Smooth muscle cell (in vitro differentiated cells): ENCODE data around the gene MBOAT1. TPM values are rescaled to one million over a fixed set of nuclear protein-coding genes. Genes with fewer than 3 reads are reported as not detected.

Experiments
- DNase-seq: peaks from one replicate; lab custom pipeline; 2025; ENCODE audit not compliant: unreplicated experiment; lab: John Stamatoyannopoulos, UW
- H2AFZ ChIP-seq: fragments of 200-600 bp; sonication (generic); 2 replicates; pipeline ENCODE4 v1.6.0; 2016; ENCODE audit warnings: antibody characterized with exemption, low read depth, mild to moderate bottlenecking
- H3F3A ChIP-seq: fragments of 200-600 bp; sonication (generic); 2 replicates; pipeline ENCODE4 v1.6.0; 2017; ENCODE audit warnings: antibody characterized with exemption, low read depth
- H3K27ac ChIP-seq: fragments of 200-600 bp; sonication (generic); 2 replicates; pipeline ENCODE4 v1.5.1; 2016; ENCODE audit warnings: low read depth, mild to moderate bottlenecking
- H3K27me3 ChIP-seq: fragments of 200-600 bp; sonication (generic); 2 replicates; pipeline ENCODE4 v1.6.1; 2016; ENCODE audit warnings: low read depth, mild to moderate bottlenecking
- H3K36me3 ChIP-seq: fragments of 200-600 bp; sonication (generic); 2 replicates; pipeline ENCODE4 v1.5.1; 2016; ENCODE audit warnings: low read depth
- H3K4me1 ChIP-seq: fragments of 200-600 bp; sonication (generic); 2 replicates; pipeline ENCODE4 v1.5.1; 2016; ENCODE audit warnings: low read depth
- H3K4me2 ChIP-seq: fragments of 200-600 bp; sonication (generic); 2 replicates; pipeline ENCODE4 v1.6.0; 2016; ENCODE audit warnings: mild to moderate bottlenecking
- H3K4me3 ChIP-seq: fragments of 200-600 bp; sonication (generic); 2 replicates; pipeline ENCODE4 v1.5.1; 2016; ENCODE audit warnings: mild to moderate bottlenecking
- H3K79me2 ChIP-seq: fragments of 200-600 bp; sonication (generic); 2 replicates; pipeline ENCODE4 v1.6.0; 2016; ENCODE audit warnings: low read depth, mild to moderate bottlenecking
- H3K9ac ChIP-seq: fragments of 200-600 bp; sonication (generic); 2 replicates; pipeline ENCODE4 v1.6.0; 2016; ENCODE audit warnings: low read depth
- H3K9me3 ChIP-seq: fragments of 200-600 bp; sonication (generic); replicated peaks from 2 replicates; pipeline ENCODE4 v1.5.1; 2016; ENCODE audit warnings: low read depth
- H4K20me1 ChIP-seq: fragments of 200-600 bp; sonication (generic); 2 replicates; pipeline ENCODE4 v1.6.0; 2016; ENCODE audit warnings: low read depth
- WGBS: methylation state at CpG from one replicate; pipeline ENCODE4 v1.1.7; 2016; ENCODE audit warnings: low lambda C conversion rate; 5-methylcytosine and 5-hydroxymethylcytosine counted together
- polyA plus RNA-seq: library from polyadenylated mRNA; unstranded; fragments of >200 nt; fragmentation: Nextera tagmentation; extraction: Ambion mirVana; gene quantifications from 2 replicates; pipeline ENCODE4 v1.2.1, GENCODE V29; 2016
- total RNA-seq: library from RNA; depleted of rRNA; stranded (reverse); fragments of >200 nt; gene quantifications from 2 replicates; pipeline ENCODE4 v1.2.3, GENCODE V29; 2014
- TF ChIP-seq, protein P1 (sequence below): fragments of 200-600 bp; sonication (generic); IDR thresholded peaks from 2 replicates; pipeline ENCODE4 v1.5.1; 2017; ENCODE audit warnings: borderline replicate concordance, mild to moderate bottlenecking, antibody characterized with exemption; ENCODE audit not compliant: insufficient read depth, poor library complexity, severe bottlenecking

MBOAT1 gene
- total and polyA plus RNA-seq, 2 experiments from 2014 or later: 0.73 to 2.5 TPM

DNA sequence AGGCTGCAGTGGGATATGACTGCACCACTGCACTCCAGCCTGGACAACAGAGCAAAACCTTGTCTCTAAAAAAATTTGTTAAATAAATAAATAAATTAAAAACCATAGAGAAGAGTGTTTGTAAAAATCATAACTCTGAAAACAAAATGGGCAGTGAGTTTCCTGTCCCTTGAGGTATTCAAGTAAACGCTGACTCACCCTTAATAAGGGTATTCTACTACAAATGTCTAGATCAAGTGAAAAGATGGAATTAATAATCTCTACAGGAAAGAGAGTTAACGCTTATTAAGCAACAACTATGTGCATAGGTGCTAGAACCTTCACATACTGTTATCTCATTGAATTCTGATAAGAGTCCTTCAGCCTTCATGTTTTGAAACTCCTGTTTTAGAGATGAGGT, 19.9 kb upstream of the MBOAT1 start:
- Histone ChIP-seq H3K4me1 (no peaks in the 10 kb centered on the region), H3K4me3 (no peak overlapping the region), H4K20me1 (no peaks in the 10 kb centered on the region), H3K79me2 (no peaks in the 10 kb centered on the region), H3K36me3 (no peaks in the 10 kb centered on the region), H3K9ac (no peak overlapping the region), H3K27ac (no peak overlapping the region), H3K4me2 (no peak overlapping the region), H2AFZ (no peak overlapping the region), H3F3A (no peaks in the 10 kb centered on the region), H3K9me3 (no peaks in the 10 kb centered on the region), H3K27me3 (no peaks in the 10 kb centered on the region)
- TF ChIP-seq, protein P1, sequence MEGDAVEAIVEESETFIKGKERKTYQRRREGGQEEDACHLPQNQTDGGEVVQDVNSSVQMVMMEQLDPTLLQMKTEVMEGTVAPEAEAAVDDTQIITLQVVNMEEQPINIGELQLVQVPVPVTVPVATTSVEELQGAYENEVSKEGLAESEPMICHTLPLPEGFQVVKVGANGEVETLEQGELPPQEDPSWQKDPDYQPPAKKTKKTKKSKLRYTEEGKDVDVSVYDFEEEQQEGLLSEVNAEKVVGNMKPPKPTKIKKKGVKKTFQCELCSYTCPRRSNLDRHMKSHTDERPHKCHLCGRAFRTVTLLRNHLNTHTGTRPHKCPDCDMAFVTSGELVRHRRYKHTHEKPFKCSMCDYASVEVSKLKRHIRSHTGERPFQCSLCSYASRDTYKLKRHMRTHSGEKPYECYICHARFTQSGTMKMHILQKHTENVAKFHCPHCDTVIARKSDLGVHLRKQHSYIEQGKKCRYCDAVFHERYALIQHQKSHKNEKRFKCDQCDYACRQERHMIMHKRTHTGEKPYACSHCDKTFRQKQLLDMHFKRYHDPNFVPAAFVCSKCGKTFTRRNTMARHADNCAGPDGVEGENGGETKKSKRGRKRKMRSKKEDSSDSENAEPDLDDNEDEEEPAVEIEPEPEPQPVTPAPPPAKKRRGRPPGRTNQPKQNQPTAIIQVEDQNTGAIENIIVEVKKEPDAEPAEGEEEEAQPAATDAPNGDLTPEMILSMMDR: no peak
- WGBS: 100% methylated on average over 2 of the region's 2 CpGs
- DNase-seq: no peak

DNA sequence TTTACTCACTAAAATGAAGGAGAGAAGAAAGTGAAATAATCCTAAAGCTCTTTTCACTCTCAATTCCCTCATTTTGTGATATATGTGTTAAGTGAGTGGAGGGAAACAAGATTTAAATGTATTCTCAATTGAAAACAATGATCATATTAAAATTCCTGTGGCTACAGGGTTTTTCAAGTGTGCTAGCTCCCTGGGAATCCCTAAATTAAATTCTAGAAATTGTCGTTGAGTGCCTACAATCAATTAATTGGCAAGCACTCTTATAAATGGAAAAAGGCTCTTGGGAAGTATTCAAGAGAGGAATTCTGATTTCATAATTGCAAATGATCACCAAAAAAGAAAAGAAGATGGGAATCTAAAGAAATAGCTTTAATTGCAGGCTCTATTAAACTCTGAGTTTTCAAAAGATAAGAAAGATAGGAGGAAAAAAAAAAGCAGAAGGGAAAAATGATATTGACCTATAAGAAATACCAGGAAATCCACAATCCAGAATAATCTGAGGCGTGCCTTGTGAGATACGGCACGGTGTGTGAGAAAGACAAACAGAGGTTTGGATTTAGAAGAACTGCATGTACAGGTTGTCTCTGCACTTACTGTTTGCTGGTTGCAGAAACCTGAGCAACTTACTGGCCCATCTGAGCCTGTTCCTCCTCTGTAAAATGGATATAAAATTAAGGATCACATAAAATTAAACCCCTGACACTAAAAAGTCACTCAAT, 18.3 kb upstream of the MBOAT1 start:
- no peak for DNase-seq
- no peaks in the 10 kb centered on the region for H3K27me3 ChIP-seq
- no peaks in the 10 kb centered on the region for H4K20me1 ChIP-seq
- WGBS: 96% methylated on average over 4 of the region's 4 CpGs
- H3K79me2 ChIP-seq: no peaks in the 10 kb centered on the region
- H2AFZ ChIP-seq: no peak overlapping the region
- H3K4me2 ChIP-seq: no peak overlapping the region
- H3K36me3 ChIP-seq: no peaks in the 10 kb centered on the region
- no peak overlapping the region for H3K27ac ChIP-seq
- H3K4me1 ChIP-seq: no peaks in the 10 kb centered on the region
- TF ChIP-seq, protein P1: no peak
- no peak overlapping the region for H3K4me3 ChIP-seq
- H3K9me3 ChIP-seq: no peaks in the 10 kb centered on the region
- no peak overlapping the region for H3K9ac ChIP-seq
- no peaks in the 10 kb centered on the region for H3F3A ChIP-seq

DNA sequence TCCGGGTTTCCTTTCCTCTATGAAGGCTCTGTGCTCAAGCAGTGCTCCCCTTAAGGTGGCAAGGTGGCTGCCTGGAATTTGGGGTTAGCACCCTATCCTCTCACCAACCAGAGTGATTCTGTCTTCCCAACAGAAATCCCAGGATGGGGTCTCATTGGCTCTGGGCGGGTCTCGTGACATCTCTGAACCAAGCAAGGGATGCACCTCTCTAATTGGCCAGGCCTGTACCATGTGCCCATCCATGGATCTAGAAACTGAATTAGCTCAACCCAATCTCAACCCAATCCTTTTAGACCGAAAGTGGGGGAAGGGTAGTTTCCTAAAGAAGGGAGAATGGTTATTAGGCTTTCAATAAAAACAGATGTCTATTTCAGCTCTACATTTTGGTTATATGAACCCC, 17.6 kb upstream of the MBOAT1 start:
- Histone ChIP-seq H3K4me1 (no peaks in the 10 kb centered on the region), H3K36me3 (no peaks in the 10 kb centered on the region), H3K4me3 (no peak overlapping the region), H3K9me3 (no peaks in the 10 kb centered on the region), H3K27me3 (no peaks in the 10 kb centered on the region), H3K79me2 (no peaks in the 10 kb centered on the region), H2AFZ (no peak overlapping the region), H3K27ac (no peak overlapping the region), H3F3A (no peaks in the 10 kb centered on the region), H3K4me2 (no peak overlapping the region), H3K9ac (no peak overlapping the region), H4K20me1 (no peaks in the 10 kb centered on the region)
- WGBS: 92% methylated on average over 4 of the region's 4 CpGs
- TF ChIP-seq, protein P1: no peak
- DNase-seq: no peak

DNA sequence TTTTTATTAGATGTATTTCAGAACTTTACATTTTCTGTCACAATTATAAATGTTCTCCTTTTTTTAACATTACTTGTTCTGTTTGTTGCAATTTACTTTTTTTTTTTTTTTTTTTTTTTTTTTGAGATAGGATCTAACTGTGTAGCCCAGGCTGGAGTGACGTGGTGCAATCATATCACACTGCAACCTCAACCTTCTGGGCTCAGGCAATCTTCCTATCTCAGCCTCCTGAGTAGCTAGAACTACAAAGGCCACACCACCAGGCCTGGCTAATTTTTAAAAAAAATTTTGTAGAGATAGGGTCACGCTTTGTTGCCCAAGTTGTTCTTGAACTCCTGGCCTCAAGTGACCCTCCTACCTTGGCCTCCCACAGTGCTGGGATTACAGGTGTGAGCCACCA, 15.1 kb upstream of the MBOAT1 start:
- no peaks in the 10 kb centered on the region for H4K20me1 ChIP-seq
- no peak overlapping the region for H2AFZ ChIP-seq
- H3K27me3 ChIP-seq: no peaks in the 10 kb centered on the region
- H3K79me2 ChIP-seq: no peaks in the 10 kb centered on the region
- no peaks in the 10 kb centered on the region for H3K36me3 ChIP-seq
- DNase-seq: no peak
- H3K4me2 ChIP-seq: no peak overlapping the region
- WGBS: 86% methylated on average over 2 of the region's 2 CpGs
- H3K9ac ChIP-seq: no peak overlapping the region
- no peaks in the 10 kb centered on the region for H3K4me1 ChIP-seq
- TF ChIP-seq, protein P1: no peak
- H3K27ac ChIP-seq: no peak overlapping the region
- no peaks in the 10 kb centered on the region for H3K9me3 ChIP-seq
- H3F3A ChIP-seq: no peaks in the 10 kb centered on the region
- no peak overlapping the region for H3K4me3 ChIP-seq
